ENCODE results near the gene GGPS1. TPM values are rescaled to one million over a fixed set of nuclear protein-coding genes. Genes with fewer than 3 reads are reported as not detected.
"Not testable (repeated sequence)": the region's sequence is repeated elsewhere in the genome, so short reads cannot be mapped to it uniquely, and the experiment has no call there.

GGPS1 gene
- total RNA-seq, 1 donor from 2014 or later = 8.6 TPM

GRCh38 chr1:235336903-235337302, 8.5 kb downstream of the GGPS1 start:
- no peak for DNase-seq (ENCODE audit: low spot score)
- ATAC-seq = peak; percentile 97

GRCh38 chr1:235339746-235340145, 11.4 kb downstream of the GGPS1 start:
- ATAC-seq = no peak
- no peak for DNase-seq (ENCODE audit: low spot score)

DNA sequence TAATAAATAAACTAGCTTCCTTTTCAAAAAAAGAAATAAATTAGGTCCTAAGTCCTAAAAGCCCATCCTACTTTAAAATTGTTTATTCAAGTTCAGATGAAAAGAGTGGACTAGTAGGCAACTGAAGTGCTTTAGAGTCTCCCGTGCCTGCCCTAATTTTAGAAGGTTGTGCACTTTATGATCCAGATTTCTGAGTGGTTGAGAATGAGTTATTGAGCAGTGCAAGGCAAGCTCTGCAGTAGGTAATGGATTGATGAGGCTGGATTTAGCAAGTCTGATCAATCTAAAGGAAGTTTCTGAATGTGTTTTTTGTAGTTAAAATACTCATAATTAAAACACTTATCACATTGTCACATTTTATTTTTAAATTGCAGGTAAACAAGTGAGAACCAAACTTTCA, 13.0 kb downstream of the GGPS1 start:
- no peak for ATAC-seq
- no peak for DNase-seq (ENCODE audit: low spot score)

DNA sequence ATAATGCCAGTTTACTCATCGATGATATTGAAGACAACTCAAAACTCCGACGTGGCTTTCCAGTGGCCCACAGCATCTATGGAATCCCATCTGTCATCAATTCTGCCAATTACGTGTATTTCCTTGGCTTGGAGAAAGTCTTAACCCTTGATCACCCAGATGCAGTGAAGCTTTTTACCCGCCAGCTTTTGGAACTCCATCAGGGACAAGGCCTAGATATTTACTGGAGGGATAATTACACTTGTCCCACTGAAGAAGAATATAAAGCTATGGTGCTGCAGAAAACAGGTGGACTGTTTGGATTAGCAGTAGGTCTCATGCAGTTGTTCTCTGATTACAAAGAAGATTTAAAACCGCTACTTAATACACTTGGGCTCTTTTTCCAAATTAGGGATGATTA, 13.7 kb downstream of the GGPS1 start:
- no peak for DNase-seq (ENCODE audit: low spot score)
- ATAC-seq = no peak

DNA sequence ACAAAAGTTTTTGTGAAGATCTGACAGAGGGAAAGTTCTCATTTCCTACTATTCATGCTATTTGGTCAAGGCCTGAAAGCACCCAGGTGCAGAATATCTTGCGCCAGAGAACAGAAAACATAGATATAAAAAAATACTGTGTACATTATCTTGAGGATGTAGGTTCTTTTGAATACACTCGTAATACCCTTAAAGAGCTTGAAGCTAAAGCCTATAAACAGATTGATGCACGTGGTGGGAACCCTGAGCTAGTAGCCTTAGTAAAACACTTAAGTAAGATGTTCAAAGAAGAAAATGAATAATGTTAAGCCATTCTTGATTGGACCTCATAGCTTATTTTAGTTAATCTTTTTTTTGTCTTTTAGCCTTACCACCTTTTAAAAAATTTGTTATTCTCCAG, 14.1 kb downstream of the GGPS1 start:
- DNase-seq (ENCODE audit: low spot score) (no peak), ATAC-seq (no peak)

DNA sequence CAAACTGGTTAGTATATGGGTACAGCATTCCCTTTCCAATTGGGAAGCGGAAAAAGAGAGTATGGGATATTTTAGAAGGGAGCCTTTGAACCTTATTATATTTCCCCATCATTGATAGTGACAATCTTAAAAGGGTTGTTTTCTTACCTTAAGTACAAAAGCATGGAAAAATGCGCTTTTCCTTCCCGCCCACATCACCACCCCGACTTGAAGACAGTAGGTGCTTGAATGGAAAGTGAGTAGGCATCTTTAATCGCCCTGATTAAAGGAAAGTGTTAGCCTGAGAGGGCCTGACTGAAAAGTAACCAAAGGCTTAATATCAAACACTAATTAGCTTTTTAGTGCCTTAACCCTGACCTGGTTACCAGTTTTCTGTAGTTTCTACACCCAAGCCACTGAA, 15.4 kb downstream of the GGPS1 start:
- ATAC-seq (no peak), DNase-seq (ENCODE audit: low spot score) (no peak)

GRCh38 chr1:235351441-235351840, 23.1 kb downstream of the GGPS1 start:
- no peak for DNase-seq (ENCODE audit: low spot score)
- ATAC-seq = no peak

GRCh38 chr1:235351898-235352297, 23.5 kb downstream of the GGPS1 start:
- peak; percentile 27 for ATAC-seq
- DNase-seq (ENCODE audit: low spot score) = no peak

DNA sequence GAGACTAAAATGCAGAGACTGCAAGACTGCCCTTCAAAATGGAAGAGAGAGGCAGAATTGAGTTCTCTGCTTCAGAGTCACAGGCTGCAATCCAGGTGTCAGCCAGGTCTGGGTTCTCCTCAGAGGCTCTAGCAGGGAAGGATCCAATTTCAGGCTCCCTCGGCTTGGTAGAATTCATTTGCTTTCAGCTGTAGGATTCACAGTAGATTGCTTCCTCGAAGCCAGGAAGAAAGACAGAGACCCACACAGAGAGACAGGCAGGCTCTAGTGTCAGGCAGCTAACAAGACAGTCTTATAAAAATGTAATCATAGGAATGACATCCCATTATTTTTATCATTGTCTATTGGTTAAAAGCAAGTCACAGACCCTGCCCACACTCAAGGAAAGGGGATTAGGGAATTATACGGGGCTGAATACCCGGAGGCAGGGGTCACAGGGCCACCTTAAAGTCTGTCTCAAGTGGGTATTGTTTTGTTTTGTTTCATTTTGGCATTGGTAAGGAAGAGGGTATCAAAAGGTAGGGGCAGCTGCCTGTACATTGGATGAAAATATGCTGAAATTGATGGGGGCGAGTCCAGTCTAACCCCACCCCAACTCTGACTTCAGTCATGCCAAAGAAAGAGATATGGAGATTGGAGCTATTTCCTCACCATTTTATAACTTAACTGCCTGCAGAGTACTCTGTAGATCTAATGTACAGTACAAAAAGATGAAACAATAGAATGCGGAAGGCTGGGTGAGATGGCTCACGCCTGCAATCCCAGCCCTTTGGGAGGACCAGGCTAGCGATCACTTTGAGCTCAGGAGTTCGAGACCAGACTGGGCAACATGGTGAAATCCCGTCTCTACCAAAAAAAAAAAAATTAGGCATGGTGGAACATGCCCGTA, 29.4 kb downstream of the GGPS1 start:
- no peak for ATAC-seq
- no peak for DNase-seq (ENCODE audit: low spot score)

DNA sequence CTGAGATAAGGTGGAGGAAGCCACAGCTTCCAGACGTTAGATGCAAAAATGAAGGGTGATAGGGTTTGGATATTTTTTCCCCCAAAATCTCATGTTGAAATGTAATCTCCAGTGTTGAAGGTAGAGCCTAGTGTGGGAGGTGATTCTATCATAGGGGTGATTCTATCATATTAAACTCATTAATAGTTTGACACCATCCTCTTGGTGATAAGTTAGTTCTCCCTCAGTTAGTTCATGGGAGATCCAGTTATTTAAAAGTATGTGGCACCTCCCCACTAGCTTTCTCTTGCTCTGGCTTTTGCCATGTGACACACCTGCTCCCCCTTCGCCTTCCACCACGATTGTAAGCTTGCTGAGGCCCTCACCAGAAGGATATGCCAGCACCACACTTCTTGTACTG, 30.5 kb downstream of the GGPS1 start:
- DNase-seq (ENCODE audit: low spot score) (no peak), ATAC-seq (no peak)

GRCh38 chr1:235364189-235364588, 35.8 kb downstream of the GGPS1 start:
- DNase-seq (ENCODE audit: low spot score); ATAC-seq: not testable (repeated sequence)

DNA sequence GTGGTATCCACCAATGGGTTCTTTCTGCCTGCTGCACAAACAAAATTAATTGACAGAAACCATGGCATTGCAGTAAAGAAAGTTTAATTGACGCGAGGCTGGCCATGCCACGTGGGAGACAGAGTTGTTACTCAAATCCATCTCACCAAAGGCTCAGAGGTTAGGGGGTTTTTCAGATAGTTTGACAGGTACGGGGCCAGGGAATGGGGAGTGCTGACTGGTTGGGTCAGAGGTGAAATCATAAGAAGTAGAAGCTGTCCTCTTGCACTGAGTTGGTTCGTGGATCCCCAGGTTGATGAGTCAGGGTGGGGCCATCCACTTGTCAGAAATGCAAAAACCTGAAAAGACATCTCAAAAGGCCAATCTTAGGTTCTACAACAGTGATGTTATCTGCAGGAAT, 37.9 kb downstream of the GGPS1 start:
- ATAC-seq (no peak), DNase-seq (ENCODE audit: low spot score) (no peak)

GRCh38 chr1:235367000-235367908, 38.9 kb downstream of the GGPS1 start, which contains the start of gene TBCE:
Gene TBCE, plus strand, starts transcription at chr1:235367427. Its CDS starts 12,623 bp downstream, at chr1:235380050.
- ATAC-seq (peak; percentile 100), DNase-seq (ENCODE audit: low spot score) (peak; percentile 97)

DNA sequence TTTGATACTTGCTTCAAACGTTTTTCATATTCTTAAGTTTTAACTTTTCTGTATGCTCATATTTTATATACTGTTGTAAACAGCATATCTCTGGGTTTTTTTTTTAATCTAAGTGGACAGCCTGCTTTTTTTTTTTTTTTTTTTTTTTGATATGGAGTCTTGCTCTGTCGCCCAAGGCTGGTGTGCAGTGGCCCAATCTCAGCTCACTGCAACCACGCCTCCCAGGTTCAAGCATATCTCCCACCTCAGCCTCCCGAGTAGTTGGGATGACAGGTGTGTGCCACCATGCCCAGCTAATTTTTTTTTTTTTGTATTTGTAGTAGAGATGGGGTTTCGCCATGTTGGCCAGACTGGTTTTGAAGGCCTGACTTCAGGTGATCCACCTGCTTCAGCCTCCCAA, 40.1 kb downstream of the GGPS1 start:
- no peak for ATAC-seq
- no peak for DNase-seq (ENCODE audit: low spot score)

GRCh38 chr1:235369802-235370201, 41.4 kb downstream of the GGPS1 start:
- ATAC-seq (no peak), DNase-seq (ENCODE audit: low spot score) (no peak)

DNA sequence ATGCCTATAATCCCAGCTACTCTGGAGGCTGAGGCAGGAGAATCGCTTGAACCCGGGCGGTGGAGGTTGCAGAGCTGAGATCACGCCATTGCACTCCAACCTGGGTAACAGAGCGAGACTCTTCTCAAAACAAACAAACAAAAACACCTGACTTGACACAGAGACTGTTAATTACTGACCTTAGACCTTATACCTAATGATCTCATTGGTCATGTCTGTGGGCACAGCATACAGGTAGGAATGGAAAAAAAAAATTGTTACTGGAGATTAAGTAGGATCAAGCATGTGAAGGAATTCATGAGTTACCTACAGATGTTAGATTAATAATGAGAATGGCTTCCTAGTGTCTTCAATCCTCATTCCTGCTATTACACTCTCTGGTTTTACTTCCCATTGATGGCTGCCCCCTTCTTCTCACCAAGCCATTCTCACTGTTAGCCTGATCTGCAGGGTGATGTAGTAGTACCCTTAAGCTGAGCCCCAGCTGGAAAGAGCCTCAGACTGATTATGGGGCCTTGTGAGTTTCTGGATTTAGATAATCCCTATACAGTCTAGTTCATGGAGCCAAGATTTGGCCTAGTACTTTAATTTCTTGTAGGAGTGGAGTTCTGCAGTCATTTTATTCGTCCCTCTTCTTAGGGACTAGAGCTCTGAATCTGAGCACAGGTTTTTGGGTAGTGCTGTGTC, 47.7 kb downstream of the GGPS1 start:
- DNase-seq (ENCODE audit: low spot score) (no peak), ATAC-seq (no peak)

DNA sequence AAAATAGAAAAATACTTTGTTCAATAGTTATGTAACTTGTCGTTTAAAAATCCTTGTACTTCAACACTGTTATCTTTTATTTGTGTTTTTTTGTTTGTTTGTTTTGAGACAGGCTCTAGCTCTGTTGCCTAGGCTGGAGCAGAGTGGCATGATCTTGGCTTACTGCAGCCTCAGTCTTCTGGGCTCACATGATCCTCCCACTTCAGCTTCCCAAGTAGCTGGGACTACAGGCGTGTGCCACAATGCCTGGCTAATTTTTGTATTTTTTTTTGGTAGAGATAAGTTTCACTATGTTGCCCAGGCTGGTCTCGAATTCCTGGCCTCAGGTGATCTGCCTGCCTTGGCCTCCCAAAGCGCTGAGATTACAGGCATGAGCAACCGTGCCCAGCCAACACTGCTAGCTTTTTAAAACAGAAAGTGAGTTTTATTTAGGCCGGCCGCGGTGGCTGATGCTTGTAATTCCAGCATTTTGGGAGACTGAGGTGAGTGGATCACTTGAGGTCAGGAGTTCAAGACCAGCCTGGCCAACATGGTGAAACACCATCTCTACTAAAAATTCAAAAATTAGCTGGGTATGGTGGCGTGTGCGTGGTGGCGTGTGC, 49.9 kb downstream of the GGPS1 start:
- DNase-seq (ENCODE audit: low spot score) = not testable (repeated sequence)
- peak; percentile 21 for ATAC-seq

- ATAC-seq; DNase-seq (ENCODE audit: low spot score): not testable (repeated sequence)
These were observed 53.8 kb downstream of the GGPS1 start for GRCh38 chr1:235381955-235382739.

DNA sequence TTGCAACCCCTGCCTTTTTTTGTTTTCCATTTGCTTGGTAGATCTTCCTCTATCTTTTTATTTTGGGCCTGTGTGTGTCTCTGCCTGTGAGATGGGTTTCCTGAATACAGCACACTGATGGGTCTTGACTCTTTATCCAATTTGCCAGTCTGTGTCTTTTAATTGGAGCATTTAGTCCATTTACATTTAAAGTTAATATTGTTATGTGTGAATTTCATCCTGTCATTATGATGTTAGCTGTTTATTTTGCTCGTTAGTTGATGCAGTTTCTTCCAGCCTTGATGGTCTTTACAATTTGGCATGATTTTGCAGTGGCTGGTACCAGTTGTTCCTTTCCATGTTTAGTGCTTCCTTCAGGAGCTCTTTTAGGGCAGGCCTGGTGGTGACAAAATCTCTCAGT, 57.3 kb downstream of the GGPS1 start:
- DNase-seq (ENCODE audit: low spot score); ATAC-seq: not testable (repeated sequence)

DNA sequence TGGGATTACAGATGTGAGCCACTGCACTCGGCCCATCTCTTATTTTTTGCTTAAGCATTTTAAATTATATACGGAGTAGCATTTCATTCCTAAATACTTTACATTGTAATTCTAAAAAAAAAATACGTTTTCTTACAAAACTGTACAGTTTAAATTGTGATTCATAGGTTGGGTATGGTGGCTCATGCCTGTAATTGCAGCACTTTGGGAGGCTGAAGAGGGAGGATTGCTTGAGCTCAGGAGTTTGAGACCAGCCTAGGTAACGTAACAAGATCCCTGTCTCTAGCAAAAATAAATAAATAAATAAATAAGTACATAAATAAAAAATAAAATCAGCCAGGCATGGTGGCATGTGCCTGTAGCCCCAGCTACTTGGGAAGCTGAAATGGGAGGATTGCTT, 63.5 kb downstream of the GGPS1 start:
- DNase-seq (ENCODE audit: low spot score) (peak; percentile 16), ATAC-seq (no peak)
